ENCODE results near the gene LRRC38.

Gene LRRC38

GRCh38 chr1:13516606-13517005 lies 2.8 kb upstream of the LRRC38 start:
- DNase-seq: no peak

- no peak for DNase-seq
These were observed 1.0 kb upstream of the LRRC38 start for GRCh38 chr1:13514821-13515220.

- DNase-seq: no peak
These were observed 524 bp downstream of the LRRC38 start for GRCh38 chr1:13513063-13513894.

- DNase-seq: no peak
These were observed 1.3 kb downstream of the LRRC38 start for GRCh38 chr1:13512472-13512871.

GRCh38 chr1:13510499-13510898 lies 3.3 kb downstream of the LRRC38 start:
- no peak for DNase-seq

GRCh38 chr1:13507075-13507474 lies 6.7 kb downstream of the LRRC38 start:
- DNase-seq: no peak

GRCh38 chr1:13505020-13505419 lies 8.8 kb downstream of the LRRC38 start:
- DNase-seq: no peak

- no peak for DNase-seq
These were observed 13.0 kb downstream of the LRRC38 start for GRCh38 chr1:13500806-13501205.

- DNase-seq: no peak
These were observed 14.4 kb downstream of the LRRC38 start for GRCh38 chr1:13499422-13499821.

- no peak for DNase-seq
These were observed 15.2 kb downstream of the LRRC38 start for GRCh38 chr1:13498553-13498952.

GRCh38 chr1:13495186-13495585 lies 18.6 kb downstream of the LRRC38 start:
- no peak for DNase-seq

- no peak for DNase-seq
These were observed 19.1 kb downstream of the LRRC38 start for GRCh38 chr1:13494712-13495111.

- no peak for DNase-seq
These were observed 19.8 kb downstream of the LRRC38 start for GRCh38 chr1:13494025-13494424.

GRCh38 chr1:13492711-13493110 lies 21.1 kb downstream of the LRRC38 start:
- DNase-seq: no peak

- DNase-seq: no peak
These were observed 25.8 kb downstream of the LRRC38 start for GRCh38 chr1:13487957-13488356.

- DNase-seq: no peak
These were observed 26.5 kb downstream of the LRRC38 start for GRCh38 chr1:13487143-13487868.

- no peak for DNase-seq
These were observed 29.9 kb downstream of the LRRC38 start for GRCh38 chr1:13483946-13484345.

- DNase-seq: no peak
These were observed 31.2 kb downstream of the LRRC38 start for GRCh38 chr1:13482600-13482999.

GRCh38 chr1:13479171-13479856 lies 34.5 kb downstream of the LRRC38 start:
- DNase-seq: no peak

- DNase-seq: no peak
These were observed 35.1 kb downstream of the LRRC38 start for GRCh38 chr1:13478692-13479091.

- no peak for DNase-seq
These were observed 44.5 kb downstream of the LRRC38 start for GRCh38 chr1:13469343-13469742.

GRCh38 chr1:13465515-13465914 lies 48.3 kb downstream of the LRRC38 start:
- DNase-seq: no peak

- DNase-seq: no peak
These were observed 51.1 kb downstream of the LRRC38 start for GRCh38 chr1:13462682-13463081.

- DNase-seq: no peak
These were observed 51.8 kb downstream of the LRRC38 start for GRCh38 chr1:13461977-13462376.
